OCI-LY7 (cell line): Measurements from ENCODE around the gene FKBP15. TPM values are rescaled to one million over a fixed set of nuclear protein-coding genes. Genes with fewer than 3 reads are reported as not detected.
"Not testable (repeated sequence)": the region's sequence is repeated elsewhere in the genome, so short reads cannot be mapped to it uniquely, and the experiment has no call there.

ENCODE experiments used
- BruUV-seq: library from RNA; stranded (reverse); fragments of 400-500 nt; replicated peaks from 2 replicates; lab custom pipeline; 2021; lab: Mats Ljungman, UMichigan
- CTCF ChIA-PET: fragments of 300-600 bp; sonication (Branson Sonifier 250); formaldehyde crosslinking; loops from one replicate; lab custom pipeline; 2022; ENCODE audit warnings: antibody characterized with exemption; ENCODE audit not compliant: unreplicated experiment; lab: Charles Lee
- POLR2A ChIA-PET: fragments of 300-600 bp; sonication (Branson Sonifier 250); formaldehyde crosslinking; loops from one replicate; lab custom pipeline; 2022; ENCODE audit warnings: antibody characterized with exemption; lab: Charles Lee
- DNase-seq: peaks from one replicate; pipeline ENCODE4 v3.0.0-alpha.2; 2015; ENCODE audit warnings: low spot score
- H2AFZ ChIP-seq: fragments of 200-600 bp; sonication (generic), shearing (Covaris generic); 2 replicates; pipeline ENCODE4 v1.6.1; 2014; ENCODE audit warnings: mild to moderate bottlenecking, antibody characterized with exemption, low read length, moderate library complexity
- H3K27ac ChIP-seq: fragments of 200-600 bp; sonication (generic); 2 replicates; pipeline ENCODE4 v1.5.1; 2014; ENCODE audit warnings: mixed run types, low read depth, mild to moderate bottlenecking, moderate library complexity, low read length, inconsistent platforms; ENCODE audit not compliant: poor library complexity, severe bottlenecking
- H3K36me3 ChIP-seq: fragments of 200-600 bp; sonication (generic); 2 replicates; pipeline ENCODE4 v1.6.1; 2014; ENCODE audit warnings: mild to moderate bottlenecking, antibody characterized with exemption, low read length, moderate library complexity, mixed read lengths; ENCODE audit not compliant: insufficient read depth
- H3K4me1 ChIP-seq: fragments of 200-600 bp; sonication (generic); 2 replicates; pipeline ENCODE4 v1.5.1; 2014; ENCODE audit warnings: mild to moderate bottlenecking, low read length; ENCODE audit not compliant: insufficient read depth, poor library complexity, severe bottlenecking
- H3K4me2 ChIP-seq: fragments of 200-600 bp; sonication (generic); 2 replicates; pipeline ENCODE4 v1.6.1; 2014; ENCODE audit warnings: mild to moderate bottlenecking, low read length
- H3K4me3 ChIP-seq: fragments of 200-600 bp; sonication (generic); 2 replicates; pipeline ENCODE4 v1.5.1; 2014; ENCODE audit warnings: mild to moderate bottlenecking, low read depth, low read length; ENCODE audit not compliant: poor library complexity, severe bottlenecking
- H3K79me2 ChIP-seq: fragments of 200-600 bp; sonication (generic); 2 replicates; pipeline ENCODE4 v1.6.1; 2016; ENCODE audit warnings: low read depth, mild to moderate bottlenecking, low read length, moderate library complexity, mixed read lengths; ENCODE audit not compliant: insufficient read depth
- H3K9me2 ChIP-seq: fragments of 200-600 bp; sonication (generic); 2 replicates; pipeline ENCODE4 v1.6.1; 2016; ENCODE audit warnings: mild to moderate bottlenecking, low read length, mixed read lengths; ENCODE audit not compliant: insufficient read depth
- H3K9me3 ChIP-seq: fragments of 200-600 bp; sonication (generic); 2 replicates; pipeline ENCODE4 v1.6.1; 2014; ENCODE audit warnings: mild to moderate bottlenecking, mixed run types, low read length, mixed read lengths
- H4K20me1 ChIP-seq: fragments of 200-600 bp; sonication (generic); 2 replicates; pipeline ENCODE4 v1.6.1; 2014; ENCODE audit warnings: mild to moderate bottlenecking, antibody characterized with exemption, low read length, moderate library complexity, mixed read lengths; ENCODE audit not compliant: insufficient read depth
- CTCF ChIP-seq: fragments of 200-600 bp; sonication (generic); conservative IDR thresholded peaks from 2 replicates; pipeline ENCODE4 v1.5.1; 2014; ENCODE audit warnings: mild to moderate bottlenecking, antibody characterized with exemption, low read length, moderate library complexity, mixed read lengths
- EZH2phosphoT487 ChIP-seq: fragments of 200-600 bp; sonication (generic); IDR thresholded peaks from 2 replicates; pipeline ENCODE4 v1.6.1; 2018; ENCODE audit warnings: low read depth, borderline replicate concordance, mild to moderate bottlenecking, mixed run types, antibody characterized with exemption, low read length, moderate library complexity, mixed read lengths
- intact Hi-C: fragments of 100-400 bp; cut with micrococcal nuclease; formaldehyde crosslinking; loops from one replicate; pipeline ENCODE4 v1.10.0; 2022; ENCODE audit not compliant: unreplicated experiment
- total RNA-seq, 2 experiments: library from RNA; depleted of rRNA in 1 of 2; stranded (reverse); fragments of >200 nt in 1 of 2; shearing (Covaris generic) in 1 of 2; gene quantifications; 2 replicates each; pipeline ENCODE4 v1.2.3, GENCODE V29; 2014 to 2022

FKBP15 gene
- total RNA-seq, 2 experiments from 2014 or later, result 39.9 to 58.0 TPM

- Histone ChIP-seq H3K79me2 (no peaks in the 10 kb centered on the region), H3K4me3 (no peak overlapping the region), H3K4me2 (no peak overlapping the region), H3K9me3 (no peaks in the 10 kb centered on the region), H3K4me1 (no peaks in the 10 kb centered on the region), H3K27ac (no peak overlapping the region), H2AFZ (no peak overlapping the region), H4K20me1 (no peaks in the 10 kb centered on the region), H3K9me2 (no peaks in the 10 kb centered on the region), H3K36me3 (peaks cover 20% of the 10 kb centered on the region)
- BruUV-seq, result no TSS peak
- ChIA-PET CTCF (no interaction called here), POLR2A (no interaction called here)
- no peak for DNase-seq
- no peak for TF ChIP-seq EZH2phosphoT487
- TF ChIP-seq CTCF, result no peak
- intact Hi-C loops, result no loop called here
These were observed 34.4 kb upstream of the FKBP15 start for GRCh38 chr9:113255438-113255837.

DNA sequence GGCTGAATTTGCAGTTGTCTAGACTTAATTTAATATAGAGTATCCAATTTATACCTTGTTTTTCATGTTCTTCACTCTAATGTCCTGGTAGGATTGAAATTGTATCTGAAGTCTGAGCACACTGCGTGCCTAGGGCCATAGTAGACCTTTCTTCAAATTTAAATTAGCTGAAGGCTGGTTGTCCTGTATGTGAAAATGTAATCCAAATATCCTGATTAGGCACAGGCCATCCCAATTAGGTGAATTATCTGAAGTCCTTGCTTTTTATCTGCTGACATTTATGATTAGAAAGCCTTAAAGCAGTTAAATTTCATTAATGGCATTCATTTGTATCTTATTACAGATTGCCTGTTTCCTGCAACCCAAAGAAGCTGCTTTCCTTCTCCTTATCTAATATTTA is 33.9 kb upstream of the FKBP15 start:
- CTCF ChIA-PET, result no interaction called here
- TF ChIP-seq CTCF, result no peak
- TF ChIP-seq EZH2phosphoT487, result no peak
- H4K20me1 ChIP-seq, result no peaks in the 10 kb centered on the region
- no peak overlapping the region for H2AFZ ChIP-seq
- no peak overlapping the region for H3K4me3 ChIP-seq
- H3K4me1 ChIP-seq, result no peaks in the 10 kb centered on the region
- H3K9me3 ChIP-seq, result no peaks in the 10 kb centered on the region
- H3K27ac ChIP-seq, result no peak overlapping the region
- BruUV-seq, result no TSS peak
- no peaks in the 10 kb centered on the region for H3K9me2 ChIP-seq
- DNase-seq, result no peak
- H3K79me2 ChIP-seq, result no peaks in the 10 kb centered on the region
- no peak overlapping the region for H3K4me2 ChIP-seq
- POLR2A ChIA-PET, result interaction anchor here (0.9 to 1.1 kb wide), 2 partner anchors 10 to 11 kb away, joined by 3 to 4 read pairs; no protein-coding TSS in a partner anchor
- intact Hi-C loops, result no loop called here
- peaks cover 16% of the 10 kb centered on the region for H3K36me3 ChIP-seq

- no peak overlapping the region for H3K27ac ChIP-seq
- intact Hi-C loops, result no loop called here
- no peak overlapping the region for H3K4me3 ChIP-seq
- ChIA-PET POLR2A (no interaction called here), CTCF (no interaction called here)
- H3K79me2 ChIP-seq, result no peaks in the 10 kb centered on the region
- no peak overlapping the region for H2AFZ ChIP-seq
- DNase-seq, result no peak
- no peaks in the 10 kb centered on the region for H3K9me3 ChIP-seq
- no peak for TF ChIP-seq EZH2phosphoT487
- TF ChIP-seq CTCF, result no peak
- no TSS peak for BruUV-seq
- peaks cover 16% of the 10 kb centered on the region for H3K4me1 ChIP-seq
- H4K20me1 ChIP-seq, result no peaks in the 10 kb centered on the region
- H3K36me3 ChIP-seq, result no peaks in the 10 kb centered on the region
- no peak overlapping the region for H3K4me2 ChIP-seq
- no peaks in the 10 kb centered on the region for H3K9me2 ChIP-seq
These were observed 29.7 kb upstream of the FKBP15 start for GRCh38 chr9:113250807-113251206.

- H2AFZ ChIP-seq, H3K4me3 ChIP-seq, intact Hi-C loops, H3K36me3 ChIP-seq, H3K27ac ChIP-seq, DNase-seq, CTCF ChIA-PET, H3K9me2 ChIP-seq, H3K4me2 ChIP-seq, H3K9me3 ChIP-seq, BruUV-seq, H3K79me2 ChIP-seq, H4K20me1 ChIP-seq: not testable (repeated sequence)
- POLR2A ChIA-PET, result interaction anchor here (2.1 kb wide), 1 partner anchor 28 kb away, joined by 10 read pairs; the partner anchor contains the start of genes FKBP15 and SLC31A1
- H3K4me1 ChIP-seq, result peaks cover 19% of the 10 kb centered on the region
These were observed 28.6 kb upstream of the FKBP15 start for GRCh38 chr9:113249661-113250060.
